ENCODE results near the gene SIRPG. TPM values are rescaled to one million over a fixed set of nuclear protein-coding genes. Genes with fewer than 3 reads are reported as not detected.
A peak's percentile ranks its signal among the peaks of the same experiment; 100 is the strongest.
"Not testable (repeated sequence)": the region's sequence is repeated elsewhere in the genome, so short reads cannot be mapped to it uniquely, and the experiment has no call there.

Gene SIRPG
- total RNA-seq, result not detected in 2 replicates
- long read RNA-seq, result 0 reads

DNA sequence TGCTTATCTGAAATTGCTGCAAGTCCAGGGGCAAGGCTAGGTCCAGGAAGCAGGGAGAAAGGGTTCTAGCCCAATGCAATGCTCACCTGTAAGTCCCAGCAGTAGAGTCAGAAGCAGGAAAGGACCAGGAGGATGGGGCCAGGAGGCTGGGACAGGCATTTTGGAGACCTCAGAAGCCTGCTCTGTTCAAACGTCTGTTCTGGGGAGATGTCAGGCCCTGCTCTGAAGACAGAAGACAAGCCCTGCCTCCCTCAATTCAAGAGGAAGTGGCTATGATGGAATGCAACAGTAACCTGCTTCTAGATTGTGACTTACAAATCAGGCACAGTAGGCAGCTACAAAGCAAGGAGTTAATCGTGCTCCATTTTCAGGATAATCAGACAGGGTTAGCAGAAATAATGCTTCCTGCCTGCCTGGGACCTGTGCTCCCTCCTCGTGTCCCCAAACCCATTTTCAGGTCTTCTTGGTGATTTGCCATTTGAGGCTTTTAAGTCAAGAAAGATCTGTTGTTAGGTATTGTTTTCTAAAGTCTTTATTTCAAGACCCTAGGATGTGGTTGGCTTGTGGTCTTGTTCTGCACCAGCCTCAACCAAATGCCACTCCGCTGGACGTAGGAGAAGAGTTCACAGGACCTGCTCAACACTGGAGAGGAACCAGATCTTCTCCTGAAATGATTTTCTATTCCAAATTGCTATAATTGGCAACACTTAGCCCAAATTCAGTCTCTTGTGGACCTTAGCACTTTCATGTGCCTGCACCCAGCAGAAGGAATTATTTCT lies at the start of gene SIRPG:
Gene SIRPG, minus strand, starts transcription at position 224 of the 779 bp plus-strand sequence. Its CDS starts 65 bp downstream, at position 159.
- H3K27me3 Mint-ChIP-seq (ENCODE audit: unreplicated experiment), result peaks cover 11% of the 10 kb centered on the region
- peaks cover 5% of the 10 kb centered on the region for H3K9me3 Mint-ChIP-seq (ENCODE audit: unreplicated experiment)
- no peak within 1 kb of the TSS for H3K27ac Mint-ChIP-seq (ENCODE audit: unreplicated experiment)
- peaks cover 4% of the 10 kb centered on the region for H3K4me1 Mint-ChIP-seq (ENCODE audit: unreplicated experiment)
- no peak for DNase-seq (ENCODE audit: extremely low spot score, unreplicated experiment)
- H3K4me3 Mint-ChIP-seq (ENCODE audit: unreplicated experiment), result no peak within 1 kb of the TSS
- TF ChIP-seq CTCF (IDR thresholded peaks at IDR 0.05), result no peak
- no peaks in the 10 kb centered on the region for H3K36me3 Mint-ChIP-seq (ENCODE audit: unreplicated experiment)

DNA sequence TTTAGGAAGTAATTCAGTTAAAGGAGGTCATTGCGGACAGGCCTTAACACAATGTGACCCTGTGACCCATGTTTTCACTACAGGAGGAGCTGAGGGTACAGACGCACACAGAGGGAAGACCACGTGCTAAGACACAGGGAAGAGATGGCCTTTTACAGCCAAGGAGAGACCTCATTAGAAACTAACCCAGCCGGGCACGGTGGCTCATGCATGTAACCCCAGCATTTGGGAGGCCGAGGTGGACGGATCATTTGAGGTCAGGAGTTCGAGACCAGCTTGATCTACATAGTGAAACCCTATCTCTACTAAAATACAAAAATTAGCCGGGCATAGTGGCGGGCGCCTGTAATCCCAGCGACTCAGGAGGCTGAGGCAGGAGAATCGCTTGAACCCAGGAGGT lies 49.3 kb upstream of the SIRPG start:
- H3K4me1 Mint-ChIP-seq (ENCODE audit: unreplicated experiment); H3K27ac Mint-ChIP-seq (ENCODE audit: unreplicated experiment); H3K9me3 Mint-ChIP-seq (ENCODE audit: unreplicated experiment); H3K27me3 Mint-ChIP-seq (ENCODE audit: unreplicated experiment); H3K36me3 Mint-ChIP-seq (ENCODE audit: unreplicated experiment); H3K4me3 Mint-ChIP-seq (ENCODE audit: unreplicated experiment): not testable (repeated sequence)
- DNase-seq (ENCODE audit: extremely low spot score, unreplicated experiment), result peak; percentile 64

DNA sequence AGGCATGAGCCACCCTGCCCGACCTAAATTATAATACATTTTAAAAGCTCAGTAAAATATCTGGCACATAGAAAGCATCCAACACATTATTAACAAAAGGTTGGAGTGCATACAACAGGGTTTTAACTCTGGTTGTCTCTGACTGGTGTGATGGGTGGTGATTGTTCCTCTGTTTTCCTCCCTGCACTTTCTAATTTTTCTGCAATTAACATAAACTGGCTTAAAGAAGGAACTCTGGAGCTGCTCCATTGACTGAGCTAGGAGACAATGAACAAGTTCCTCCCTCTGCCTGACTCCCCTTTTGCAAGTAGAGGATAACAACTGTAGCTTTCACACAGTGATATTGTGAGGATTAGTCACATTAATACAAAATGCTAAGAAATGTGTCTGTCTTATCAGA lies 48.5 kb upstream of the SIRPG start:
- no peaks in the 10 kb centered on the region for H3K4me1 Mint-ChIP-seq (ENCODE audit: unreplicated experiment)
- H3K36me3 Mint-ChIP-seq (ENCODE audit: unreplicated experiment), result no peaks in the 10 kb centered on the region
- H3K4me3 Mint-ChIP-seq (ENCODE audit: unreplicated experiment), result no peak overlapping the region
- peaks cover 7% of the 10 kb centered on the region for H3K27me3 Mint-ChIP-seq (ENCODE audit: unreplicated experiment)
- no peak overlapping the region for H3K27ac Mint-ChIP-seq (ENCODE audit: unreplicated experiment)
- DNase-seq (ENCODE audit: extremely low spot score, unreplicated experiment), result no peak
- no peak for TF ChIP-seq CTCF (IDR thresholded peaks at IDR 0.05)
- H3K9me3 Mint-ChIP-seq (ENCODE audit: unreplicated experiment), result no peaks in the 10 kb centered on the region

DNA sequence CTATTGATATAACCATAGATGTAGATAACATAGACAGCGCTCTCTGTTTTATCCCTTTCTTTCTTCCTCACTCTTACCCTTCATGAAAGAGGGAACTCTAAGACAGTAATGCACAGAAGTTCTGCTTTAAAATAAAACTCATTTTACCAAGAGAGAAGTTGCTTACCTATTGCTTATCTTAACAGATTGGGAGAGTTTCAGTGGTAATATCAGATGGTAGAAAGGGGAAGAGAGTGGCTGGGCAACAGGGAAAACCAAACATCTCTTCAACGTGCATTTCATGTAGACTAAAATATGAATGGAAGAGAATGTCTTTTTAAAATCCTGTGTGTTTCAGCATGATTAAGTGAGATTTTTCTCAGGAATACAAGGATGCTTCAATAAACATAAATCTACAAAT lies 45.3 kb upstream of the SIRPG start:
- TF ChIP-seq CTCF (IDR thresholded peaks at IDR 0.05), result no peak
- Mint-ChIP-seq H3K27me3 (ENCODE audit: unreplicated experiment) (peaks cover 23% of the 10 kb centered on the region), H3K27ac (ENCODE audit: unreplicated experiment) (no peak overlapping the region), H3K9me3 (ENCODE audit: unreplicated experiment) (no peaks in the 10 kb centered on the region), H3K36me3 (ENCODE audit: unreplicated experiment) (no peaks in the 10 kb centered on the region), H3K4me3 (ENCODE audit: unreplicated experiment) (no peak overlapping the region), H3K4me1 (ENCODE audit: unreplicated experiment) (no peaks in the 10 kb centered on the region)
- no peak for DNase-seq (ENCODE audit: extremely low spot score, unreplicated experiment)

DNA sequence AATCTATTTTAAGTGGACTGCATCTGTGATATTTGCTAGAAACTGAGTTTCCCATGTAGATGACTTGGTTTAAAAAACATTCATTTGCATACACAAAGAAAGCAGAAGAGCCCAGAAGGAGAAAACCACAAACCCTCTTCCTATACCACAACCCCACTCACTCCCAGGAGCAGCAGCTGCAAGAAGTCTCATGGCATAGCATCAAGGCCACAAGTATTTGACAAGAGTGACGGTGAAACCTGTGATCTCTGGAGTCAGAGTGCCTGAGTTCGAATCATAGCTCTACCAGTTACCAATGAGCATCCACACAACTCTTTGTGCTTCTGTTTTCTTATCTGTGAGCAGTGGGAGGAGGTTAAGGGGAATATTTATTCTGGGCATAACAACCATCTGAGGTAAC lies 44.7 kb upstream of the SIRPG start:
- Mint-ChIP-seq H3K27ac (ENCODE audit: unreplicated experiment) (no peak overlapping the region), H3K36me3 (ENCODE audit: unreplicated experiment) (no peaks in the 10 kb centered on the region), H3K4me3 (ENCODE audit: unreplicated experiment) (no peak overlapping the region), H3K4me1 (ENCODE audit: unreplicated experiment) (no peaks in the 10 kb centered on the region), H3K9me3 (ENCODE audit: unreplicated experiment) (no peaks in the 10 kb centered on the region), H3K27me3 (ENCODE audit: unreplicated experiment) (peaks cover 23% of the 10 kb centered on the region)
- no peak for DNase-seq (ENCODE audit: extremely low spot score, unreplicated experiment)
- no peak for TF ChIP-seq CTCF (IDR thresholded peaks at IDR 0.05)

Data from osteocyte (in vitro differentiated cells).